Inferior parietal cortex (tissue), 1 donor: ENCODE results near the gene SLC35E1.
"Not testable (repeated sequence)": the region's sequence is repeated elsewhere in the genome, so short reads cannot be mapped to it uniquely, and the experiment has no call there.

Experiments
- DNase-seq: peaks from one replicate; pipeline ENCODE4 v3.0.0-alpha.2; 2016; ENCODE audit errors: extremely low spot score

The SLC35E1 gene

DNA sequence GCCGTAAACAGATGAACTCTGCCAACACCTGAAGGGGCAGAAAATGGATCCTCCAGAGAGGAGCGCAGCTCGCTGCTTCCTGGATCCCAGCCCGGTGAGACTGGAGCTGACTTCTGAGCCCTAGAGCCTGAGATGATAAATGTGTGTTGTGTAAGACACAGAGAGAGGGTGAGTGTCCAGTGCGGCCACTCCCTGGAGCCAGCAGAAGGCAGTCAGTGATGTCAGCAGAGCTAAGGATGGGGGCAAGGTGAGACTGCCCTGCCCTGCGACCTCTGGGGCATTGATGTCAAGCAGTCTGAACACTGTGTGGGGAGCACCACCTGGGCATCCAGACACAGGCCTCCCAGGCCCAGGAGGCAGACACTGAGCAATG lies 9.7 kb upstream of the SLC35E1 start:
- no peak for DNase-seq

DNA sequence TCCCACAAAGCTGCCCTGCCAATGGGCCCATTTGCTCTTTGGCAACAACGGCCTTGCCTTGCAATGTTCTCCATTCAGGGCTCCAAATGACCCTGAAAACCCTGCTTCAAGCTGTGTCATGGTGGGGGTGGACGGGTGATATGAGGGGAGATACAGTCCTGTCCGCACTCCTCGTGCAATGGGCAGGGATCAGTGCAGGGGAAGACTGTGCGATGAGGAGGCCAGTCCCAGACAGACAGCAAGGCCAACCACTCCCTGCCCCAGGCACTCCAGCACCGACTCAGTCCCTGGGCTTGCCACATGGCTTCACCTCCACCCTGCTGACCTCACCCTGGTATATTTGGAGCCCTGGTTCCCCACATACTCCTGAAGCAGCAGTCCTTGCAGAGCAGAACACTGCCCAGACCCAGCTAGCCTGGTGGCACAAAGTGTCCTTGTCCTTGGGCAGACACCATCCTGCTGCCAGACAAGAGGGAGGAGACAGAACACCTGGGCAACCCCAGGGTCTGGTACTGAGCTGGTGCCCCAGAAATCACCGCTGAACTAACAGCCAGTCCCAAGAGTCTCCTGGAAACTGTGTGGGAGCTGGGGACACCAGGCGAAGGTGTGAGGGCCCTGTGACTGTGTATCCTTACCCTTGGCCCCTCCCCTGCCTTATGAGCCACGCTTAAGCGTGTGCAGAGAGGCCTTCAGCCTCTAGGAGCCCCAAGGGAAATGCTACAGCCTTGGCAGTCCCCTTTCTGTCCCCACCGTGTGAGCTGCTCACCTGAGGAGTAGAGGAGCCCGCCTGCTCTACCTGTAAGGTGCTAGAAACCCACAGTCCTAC lies 9.1 kb upstream of the SLC35E1 start:
- DNase-seq: no peak

DNA sequence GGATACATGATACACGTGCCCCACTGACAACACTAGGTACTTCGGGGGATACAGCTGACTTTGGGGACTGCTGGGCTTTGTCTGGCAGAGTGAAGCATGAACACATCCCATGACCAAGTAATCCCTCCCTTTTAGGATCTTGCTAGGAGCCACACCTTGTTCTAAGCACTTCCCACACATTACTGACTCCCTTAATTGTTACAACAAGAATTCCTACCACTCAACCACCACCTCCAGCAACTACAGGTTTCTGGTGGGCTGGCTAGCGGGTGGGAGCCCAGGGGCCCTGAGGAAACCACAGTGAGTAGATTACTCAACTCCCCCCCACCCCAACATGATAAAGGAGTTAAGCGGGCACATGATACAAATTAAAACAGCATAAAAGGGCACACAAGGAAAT lies 7.2 kb upstream of the SLC35E1 start:
- DNase-seq: no peak

DNA sequence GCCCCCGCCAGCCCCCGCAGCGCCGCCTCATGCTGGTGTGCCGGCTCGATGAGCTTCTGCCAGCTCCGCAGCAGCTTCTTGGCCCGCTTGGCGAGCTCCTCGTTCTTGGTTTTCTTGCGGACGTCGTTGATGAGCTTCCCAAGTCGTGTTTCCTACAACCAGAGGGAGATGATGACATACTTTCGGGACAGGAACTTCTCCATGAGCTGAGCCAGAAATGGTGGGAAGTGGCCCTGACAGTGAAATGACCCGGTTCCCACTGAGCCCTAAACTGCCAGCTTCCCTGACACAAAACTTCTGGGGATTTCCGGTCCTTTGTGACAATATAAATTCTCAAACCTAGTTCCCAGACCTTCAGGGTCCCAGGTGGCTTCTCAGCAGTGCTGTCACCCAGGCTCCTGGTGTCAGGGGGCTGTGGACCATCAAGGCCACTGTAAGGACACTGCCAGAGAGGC lies 5.3 kb upstream of the SLC35E1 start:
- DNase-seq: no peak

DNA sequence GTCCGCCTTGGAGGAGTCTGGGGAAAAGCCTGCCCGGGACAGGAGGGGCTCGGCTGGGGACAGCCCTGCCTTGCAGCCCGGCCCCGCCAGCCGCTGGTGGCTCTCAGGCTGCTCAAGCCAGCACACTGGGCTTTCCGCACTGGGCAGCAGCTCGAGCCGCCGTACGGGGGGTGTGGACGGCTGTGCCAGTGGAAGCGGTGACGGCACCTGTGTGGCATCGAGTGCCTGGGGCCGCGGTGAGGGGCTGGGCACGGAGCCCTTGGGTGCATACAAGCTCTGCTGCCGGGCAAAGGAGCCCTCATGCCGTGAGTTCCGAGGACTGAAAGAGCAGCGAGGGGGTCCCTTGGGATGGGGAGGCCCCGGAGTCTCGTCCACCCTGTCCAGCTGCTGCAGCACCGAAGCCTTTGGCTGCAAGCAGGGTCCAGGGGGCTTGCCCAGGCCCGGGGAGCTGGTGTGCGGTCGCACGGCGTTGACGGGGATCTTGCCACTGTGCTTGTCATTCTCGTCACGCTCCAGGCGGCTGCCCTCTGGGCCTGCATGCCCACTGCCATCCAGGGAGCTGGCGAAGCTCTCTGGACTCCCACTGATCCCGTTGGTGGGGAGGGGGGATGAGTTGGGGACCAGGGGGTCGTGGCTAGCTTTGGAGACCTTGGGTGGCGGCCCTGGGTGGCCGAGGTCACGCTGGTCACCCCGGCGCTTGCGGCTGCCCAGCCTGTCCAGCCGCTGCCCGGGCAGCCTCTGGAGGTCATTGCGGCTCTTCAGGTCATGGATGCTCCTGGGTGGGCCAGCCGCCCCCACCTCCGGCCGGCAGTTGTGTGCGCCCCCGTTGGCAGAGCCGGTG lies 4.7 kb upstream of the SLC35E1 start:
- DNase-seq: no peak

DNA sequence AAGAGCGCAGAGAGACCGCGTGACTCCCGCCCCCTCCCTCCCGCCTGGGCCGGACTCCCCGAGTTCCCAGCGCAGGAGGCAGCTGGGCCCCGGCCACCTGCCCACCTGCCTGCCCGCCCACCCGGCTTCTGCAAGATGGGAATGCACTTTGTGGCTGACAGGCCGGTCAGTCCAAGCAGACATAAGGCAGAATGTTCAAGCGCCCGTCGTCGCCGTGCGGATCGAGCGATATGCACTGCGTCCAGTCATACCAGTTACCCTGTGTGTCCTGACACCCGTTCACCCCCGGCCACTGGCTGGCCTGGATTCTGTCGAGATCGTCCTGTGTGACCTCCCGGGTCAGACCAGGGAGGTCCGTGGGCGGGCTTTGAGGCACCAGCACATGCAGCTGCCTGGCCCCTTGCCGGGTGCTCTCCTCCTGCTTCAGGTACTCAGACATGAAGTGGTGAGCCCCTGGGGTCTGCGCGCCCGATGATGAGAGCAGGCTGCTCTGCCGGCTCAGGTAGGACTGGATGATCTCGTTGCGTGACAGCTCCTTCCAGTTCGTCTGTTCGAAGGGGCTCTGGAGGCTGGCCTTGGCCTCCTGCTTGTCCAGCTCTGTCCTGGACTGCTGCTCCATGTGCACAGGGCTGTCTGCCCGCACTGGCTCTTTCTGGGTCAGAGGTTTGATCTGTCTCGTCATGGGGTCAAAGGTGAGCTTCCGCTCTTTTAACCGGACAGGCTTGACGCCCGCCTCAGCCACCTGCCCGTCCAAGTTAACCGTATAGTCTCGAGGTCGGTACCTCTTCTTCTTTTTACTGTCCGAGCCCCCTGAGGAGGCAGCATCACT lies 3.9 kb upstream of the SLC35E1 start:
- no peak for DNase-seq

DNA sequence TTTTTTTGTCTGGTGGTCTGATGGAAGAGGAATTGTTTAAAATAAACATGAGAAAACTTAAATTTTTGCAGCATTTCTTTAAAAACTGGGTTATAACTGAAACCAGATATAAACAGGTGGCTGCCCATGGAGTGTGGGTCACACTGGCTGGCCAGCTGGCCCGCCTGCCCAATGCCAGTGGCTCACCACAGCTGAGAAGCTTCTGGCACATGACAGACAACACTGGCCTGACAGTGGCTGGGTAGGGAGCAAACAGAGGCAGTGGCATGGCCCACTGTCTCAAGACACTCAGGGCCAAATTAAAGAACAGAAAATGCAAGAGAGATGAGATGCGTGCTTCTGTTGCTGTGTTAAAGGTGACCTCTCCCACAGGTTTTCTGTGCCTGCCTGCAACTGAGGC lies 3.1 kb upstream of the SLC35E1 start:
- DNase-seq: no peak

DNA sequence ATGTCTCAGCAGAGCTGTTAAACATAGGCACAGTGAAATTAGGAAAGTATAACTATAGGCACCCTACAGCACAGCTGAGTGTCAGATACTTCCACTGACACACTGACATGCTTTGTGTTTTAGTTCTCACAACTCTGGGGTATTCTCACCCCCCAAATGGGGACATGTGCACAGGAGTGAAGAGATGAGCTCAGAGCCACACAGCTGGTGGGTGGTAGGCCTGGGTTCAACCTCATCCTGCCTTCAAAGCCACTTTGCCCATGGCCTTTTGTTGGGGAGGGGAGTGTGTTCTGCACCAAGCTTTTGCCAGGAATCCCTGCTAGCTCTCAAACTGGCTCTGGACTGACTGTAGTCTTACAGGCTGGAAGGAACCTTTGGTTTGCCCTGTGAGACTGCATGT lies 1.7 kb upstream of the SLC35E1 start:
- no peak for DNase-seq

DNA sequence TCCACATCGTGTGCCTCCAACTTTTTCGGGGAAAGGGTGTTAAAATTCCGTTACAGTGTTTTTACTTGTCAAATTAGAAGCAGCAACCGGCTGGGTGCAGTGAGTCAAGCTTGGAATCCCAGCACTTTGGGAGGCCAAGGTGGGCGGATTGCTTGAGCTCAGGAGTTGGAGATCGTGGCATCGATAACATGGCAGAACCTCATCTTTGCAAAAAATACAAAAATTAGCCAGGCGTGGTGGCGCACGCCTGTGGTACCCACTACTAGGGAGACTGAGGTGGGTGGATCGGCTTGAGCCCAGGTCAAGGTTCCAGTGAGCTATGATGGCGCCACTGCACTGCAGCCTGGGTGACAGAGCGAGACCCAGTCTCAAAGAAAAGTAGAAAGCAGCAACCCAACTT lies 1.1 kb upstream of the SLC35E1 start:
- no peak for DNase-seq

DNA sequence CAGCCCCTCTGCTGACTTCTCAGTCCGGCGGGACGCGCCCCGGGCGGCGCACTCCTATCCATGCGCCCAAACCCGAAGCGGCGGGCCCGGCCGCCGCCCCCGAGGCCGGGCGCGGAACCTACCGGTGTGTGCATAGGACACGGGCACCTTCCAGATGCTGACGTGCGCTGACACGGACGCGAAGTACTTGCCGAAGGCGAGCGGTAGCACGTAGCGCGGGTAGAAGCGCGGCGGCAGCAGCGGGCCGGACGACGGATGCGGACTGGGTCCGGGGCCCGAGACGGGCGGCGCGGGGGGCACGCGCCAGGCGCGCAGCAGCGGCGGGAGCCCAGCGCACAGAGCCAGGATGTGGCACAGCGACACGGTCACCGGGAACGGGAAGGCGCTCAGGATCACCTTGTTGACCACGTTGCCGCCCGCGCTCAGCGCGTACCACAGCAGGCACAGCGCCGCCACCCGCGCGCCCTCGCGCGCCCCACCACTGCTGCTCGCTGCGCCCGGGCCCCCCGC lies 338 bp downstream of the SLC35E1 start:
- no peak for DNase-seq

DNA sequence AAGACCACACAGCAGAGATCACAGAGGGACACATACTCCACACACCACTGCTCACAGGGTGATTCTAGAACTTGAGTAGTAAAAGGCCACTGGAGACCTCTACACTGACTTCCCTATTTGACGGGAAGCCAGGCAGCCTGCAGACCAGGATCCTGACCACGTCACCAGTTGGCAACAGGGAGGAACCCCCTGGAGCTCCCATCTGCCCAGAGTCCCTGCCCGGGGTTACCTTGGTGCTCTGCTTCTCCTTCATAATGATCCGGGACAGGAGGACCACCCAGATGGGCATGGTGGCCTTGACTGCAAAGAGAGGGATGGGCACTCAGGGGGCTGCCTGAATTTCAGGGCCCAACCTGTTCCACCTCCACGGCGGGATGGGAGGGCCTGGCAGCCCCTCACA lies 932 bp downstream of the SLC35E1 start:
- DNase-seq: no peak

DNA sequence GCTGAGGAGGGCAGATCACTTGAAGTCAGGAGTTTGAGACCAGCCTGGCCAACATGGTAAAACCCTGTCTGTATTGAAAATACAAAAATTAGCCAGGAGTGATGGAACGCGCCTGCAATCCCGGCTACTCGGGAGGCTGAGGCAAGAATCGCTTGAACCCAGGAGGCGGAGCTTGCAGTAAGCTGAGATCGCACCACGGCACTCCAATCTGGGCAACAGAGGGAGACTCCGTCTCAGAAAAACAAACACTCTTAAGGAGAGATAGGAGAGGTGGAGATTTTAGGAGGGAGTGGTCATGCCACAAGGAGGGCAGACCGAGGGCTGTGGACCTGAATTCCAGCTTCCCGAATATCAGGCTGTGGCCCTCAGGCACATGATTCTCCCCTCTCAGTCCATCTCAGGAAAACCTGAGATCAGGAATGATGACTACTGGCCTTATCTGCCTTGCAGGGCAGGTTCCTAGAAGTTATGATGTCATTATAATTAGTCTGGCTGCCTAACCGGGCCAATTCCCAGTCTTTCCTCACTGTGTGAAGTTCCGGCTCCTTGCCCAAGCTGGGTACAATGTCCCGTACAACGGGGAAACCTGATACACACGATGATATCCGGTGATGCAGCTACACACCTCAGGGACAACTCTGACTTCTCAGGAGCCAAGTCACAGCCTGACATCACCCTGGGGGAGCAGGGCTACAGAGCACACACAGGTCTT lies 2.5 kb downstream of the SLC35E1 start:
- DNase-seq: no peak

DNA sequence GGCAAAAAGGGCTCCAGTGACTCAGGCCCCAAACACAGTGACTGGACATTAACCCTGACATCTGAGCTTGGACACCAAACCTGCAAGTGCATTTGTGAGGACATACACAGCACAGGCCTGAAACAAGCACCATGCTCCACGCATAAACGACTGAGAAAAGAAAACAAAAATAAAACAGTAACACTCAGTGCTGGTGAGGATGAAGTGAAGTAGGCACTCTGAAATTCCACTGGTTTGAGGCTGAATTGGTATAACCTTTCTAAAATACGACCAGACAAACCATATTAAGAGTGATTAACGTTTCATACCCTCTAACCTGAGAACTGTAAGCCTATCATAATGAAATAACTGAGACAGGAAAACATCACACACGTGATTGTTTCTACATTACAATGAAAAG lies 5.5 kb downstream of the SLC35E1 start:
- DNase-seq: no peak

DNA sequence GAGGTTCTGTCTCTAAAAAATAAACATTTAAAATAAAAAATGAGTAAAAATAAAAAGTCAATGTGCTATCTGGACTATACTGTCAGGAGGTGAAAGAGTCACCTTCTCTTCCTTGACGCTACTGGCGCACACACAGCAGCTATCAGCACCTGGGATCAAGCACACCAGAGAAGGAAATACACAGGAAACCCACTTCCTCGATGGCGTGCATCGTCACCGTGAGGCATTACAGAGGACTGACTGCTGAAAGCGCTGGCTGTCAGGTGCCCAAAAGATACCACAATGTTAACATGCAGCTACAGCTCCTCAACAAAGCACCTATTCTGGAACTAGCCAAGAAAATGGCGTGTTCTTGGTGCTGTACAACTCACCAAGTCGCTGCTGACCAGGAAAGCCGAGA lies 6.1 kb downstream of the SLC35E1 start:
- DNase-seq: no peak

DNA sequence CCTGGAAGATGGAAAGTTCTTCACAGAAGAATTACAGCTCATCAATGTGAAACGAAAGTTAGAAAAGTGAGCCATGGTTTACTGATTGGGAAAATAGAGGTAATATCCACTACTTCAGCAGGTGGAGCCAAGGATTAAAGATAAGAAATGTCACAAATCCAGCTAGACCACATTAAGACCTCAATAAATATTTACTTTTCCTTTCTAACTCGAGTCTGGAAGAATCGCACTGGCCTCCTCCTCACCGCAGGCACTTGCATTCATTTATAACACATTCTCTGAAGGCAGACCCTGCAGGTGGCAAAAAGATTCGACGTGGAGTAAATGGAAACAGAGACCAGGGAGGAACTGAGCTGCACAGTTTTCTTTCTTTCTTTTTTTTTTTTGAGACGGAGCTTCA lies 7.4 kb downstream of the SLC35E1 start:
- no peak for DNase-seq

DNA sequence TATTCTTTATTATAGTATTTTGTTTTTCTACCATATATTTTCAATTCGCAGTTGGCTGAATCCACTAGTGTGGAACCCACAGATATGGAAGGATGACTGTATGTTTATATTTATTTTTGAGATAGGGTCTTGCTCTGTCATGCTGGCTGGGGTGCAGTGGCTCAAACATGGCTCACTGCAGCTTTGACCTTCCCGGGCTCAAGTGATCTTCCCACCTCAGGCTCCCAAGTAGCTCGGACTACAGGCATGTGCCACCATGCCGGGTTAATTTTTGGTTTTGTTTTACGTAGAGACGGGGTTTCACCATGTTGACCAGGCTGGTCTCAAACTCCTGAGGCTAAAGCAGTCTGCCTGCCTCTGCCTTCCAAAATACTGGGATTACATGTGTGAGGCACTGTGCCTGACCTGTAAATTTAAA lies 9.6 kb downstream of the SLC35E1 start:
- no peak for DNase-seq

DNA sequence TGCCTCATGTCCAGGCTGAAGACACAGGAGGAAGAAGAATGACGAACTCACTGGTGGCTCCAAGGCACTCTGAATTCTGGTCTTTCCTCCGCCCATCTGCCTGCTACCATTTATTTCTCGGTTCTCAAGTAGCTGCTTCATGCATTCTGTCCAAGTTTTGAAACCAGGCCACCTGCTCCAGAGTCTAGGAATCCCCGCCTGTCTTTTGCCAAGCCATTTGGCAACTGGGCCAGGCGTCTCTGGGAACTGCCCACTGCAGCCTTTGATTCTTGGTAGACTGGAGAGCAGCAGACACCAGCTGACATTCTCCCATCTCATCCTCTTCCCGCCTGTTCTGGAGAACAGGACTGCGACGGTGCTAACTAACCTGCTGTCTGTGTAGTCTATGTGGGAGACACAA lies 10.8 kb downstream of the SLC35E1 start:
- no peak for DNase-seq

DNA sequence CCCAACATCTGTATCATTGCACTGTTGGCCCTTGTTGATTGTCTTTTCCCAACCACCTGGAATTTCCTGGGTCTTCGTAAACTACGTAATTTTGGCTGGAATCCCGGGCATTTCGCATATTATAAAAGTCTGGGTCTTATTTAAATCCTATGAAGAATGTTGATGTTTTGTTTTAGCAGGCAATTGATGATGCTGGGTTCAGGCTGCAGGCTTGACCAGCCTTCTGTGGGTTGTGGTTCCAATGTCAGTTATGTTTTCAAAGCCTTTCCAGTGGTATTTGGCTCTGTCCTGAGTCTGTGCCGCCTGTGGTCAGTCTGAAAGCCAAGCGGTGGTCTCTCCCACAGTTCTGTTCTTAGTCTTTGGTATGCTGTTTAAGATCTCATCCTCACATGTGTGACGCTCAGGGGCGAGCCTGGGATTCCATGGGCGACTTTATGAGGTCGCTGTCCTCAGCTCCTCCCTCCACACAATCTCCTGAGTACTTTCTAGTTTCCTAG lies 12.4 kb downstream of the SLC35E1 start:
- DNase-seq: no peak

DNA sequence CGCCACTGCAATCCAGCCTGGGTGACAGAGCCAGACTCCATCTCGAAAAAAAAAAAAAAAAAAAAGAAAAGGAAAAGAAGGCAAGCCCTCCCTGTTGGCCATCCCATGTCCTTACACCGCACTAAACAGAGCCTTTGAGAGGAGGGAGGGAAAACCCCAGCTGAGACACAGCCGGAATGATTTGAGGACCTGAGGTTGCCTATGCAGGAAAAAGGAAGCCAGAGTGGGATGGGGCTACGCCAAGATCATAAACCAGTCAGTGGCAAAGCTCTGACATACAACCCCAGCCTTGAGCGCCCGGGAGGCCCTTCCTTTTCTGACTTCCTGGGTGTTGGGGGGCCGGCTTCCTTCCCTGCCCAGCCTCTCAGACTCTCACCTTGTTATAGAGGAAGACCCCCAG lies 17.4 kb downstream of the SLC35E1 start:
- DNase-seq: no peak

DNA sequence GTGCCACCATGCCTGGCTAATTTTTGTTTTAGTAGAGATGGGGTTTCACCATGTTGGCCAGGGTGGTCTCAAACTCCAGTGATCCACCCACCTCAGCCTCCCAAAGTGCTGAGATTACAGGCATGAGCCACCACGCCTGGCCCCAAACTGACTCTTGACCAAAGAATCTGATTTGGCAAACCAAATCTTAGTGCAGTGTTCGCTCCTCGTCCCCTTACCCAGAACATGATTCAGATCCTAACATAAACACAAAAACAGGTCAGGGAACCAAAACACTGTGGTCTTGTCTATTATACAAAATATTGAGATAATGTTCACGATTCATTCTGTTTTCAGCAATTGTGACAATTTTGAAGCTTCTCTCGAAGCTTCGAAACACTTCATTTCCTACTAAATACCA lies 20.3 kb downstream of the SLC35E1 start:
- DNase-seq: not testable (repeated sequence)

DNA sequence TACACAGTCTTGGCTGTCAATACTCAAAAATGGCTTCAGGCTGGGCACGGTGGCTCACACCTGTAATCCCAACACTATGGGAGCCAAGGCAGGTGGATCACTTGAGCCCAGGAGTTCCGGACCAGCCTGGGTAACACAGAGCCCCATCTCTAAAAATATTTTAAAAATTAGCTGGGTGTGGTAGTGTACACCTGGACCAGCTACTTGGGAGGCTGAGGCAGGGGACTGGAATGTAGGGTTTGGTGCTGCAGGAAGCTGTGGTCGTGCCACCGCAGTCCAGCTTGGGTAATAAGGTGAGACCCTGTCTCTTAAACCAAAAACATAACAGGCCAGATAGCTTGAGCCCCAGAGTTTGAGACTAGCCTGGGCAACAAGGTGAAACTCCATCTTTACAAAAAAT lies 23.3 kb downstream of the SLC35E1 start:
- DNase-seq: no peak
